B cell (primary cell): ENCODE results near the gene STARD3NL. TPM values are rescaled to one million over a fixed set of nuclear protein-coding genes. Genes with fewer than 3 reads are reported as not detected.

Experiments
- ATAC-seq: fragments of 200-7000 bp; cut with Tn5 transposase; one replicate; pipeline ENCODE4 v1.10.0; 2021; ENCODE audit warnings: low read depth, mild to moderate bottlenecking, moderate number of reproducible peaks, moderate library complexity
- CTCF ChIA-PET: fragments of 350-600 bp; sonication (Branson Sonifier 250); formaldehyde crosslinking; loops from one replicate; lab custom pipeline; 2021; ENCODE audit warnings: antibody characterized with exemption, inconsistent platforms; lab: Charles Lee
- POLR2A ChIA-PET: fragments of 350-600 bp; sonication (Branson Sonifier 250); formaldehyde crosslinking; loops from one replicate; lab custom pipeline; 2021; ENCODE audit warnings: antibody characterized with exemption; lab: Charles Lee
- DNase-seq: peaks from one replicate; pipeline ENCODE4 v3.0.0; 2013
- H2AFZ ChIP-seq: 2 replicates; pipeline ENCODE4 v1.6.1; 2012; ENCODE audit warnings: mild to moderate bottlenecking, low read depth, low read length; ENCODE audit not compliant: insufficient read depth, poor library complexity, severe bottlenecking
- H3K27ac ChIP-seq, 2 donors: 1 replicate in 1 of 2; 2 replicates in 1 of 2; pipeline ENCODE4 v1.5.1; 2012 to 2013; ENCODE audit warnings: low read length in 2 of 2, mild to moderate bottlenecking in 2 of 2, moderate library complexity in 1 of 2
- H3K27me3 ChIP-seq, 4 experiments: fragments of 200-600 bp in 1 of 4; sonication (generic) in 1 of 4; replicated peaks in 1 of 4; 1 replicate in 2 of 4; 2 replicates in 2 of 4; pipeline versions ENCODE4 v1.6.1 to v1.7.0; 2013 to 2016; ENCODE audit warnings: low read length in 3 of 4, mild to moderate bottlenecking in 2 of 4, mixed read lengths in 1 of 4, moderate library complexity in 1 of 4; ENCODE audit not compliant: insufficient read depth in 4 of 4, control insufficient read depth in 3 of 4; ENCODE audit errors: control extremely low read depth in 1 of 4
- H3K36me3 ChIP-seq, 2 experiments: replicated peaks in 1 of 2; 1 replicate in 1 of 2; 2 replicates in 1 of 2; pipeline versions ENCODE4 v1.6.1 to v1.7.1; 2013; ENCODE audit warnings: low read length in 1 of 2; ENCODE audit not compliant: insufficient read depth in 2 of 2, control insufficient read depth in 1 of 2; ENCODE audit errors: control extremely low read depth in 1 of 2, extremely low read depth in 1 of 2
- H3K4me1 ChIP-seq, 2 donors: fragments of 200-600 bp in 1 of 2; sonication (generic) in 1 of 2; 1 replicate in 1 of 2; 2 replicates in 1 of 2; pipeline versions ENCODE4 v1.5.1 to v1.6.1; 2013 to 2017; ENCODE audit warnings: low read length in 2 of 2; ENCODE audit not compliant: control insufficient read depth in 2 of 2, insufficient read depth in 2 of 2
- H3K4me2 ChIP-seq: replicated peaks from 2 replicates; pipeline ENCODE3; 2012; ENCODE audit warnings: mild to moderate bottlenecking, low read depth, low read length; ENCODE audit not compliant: poor library complexity, severe bottlenecking
- H3K4me3 ChIP-seq, 5 experiments: fragments of 200-600 bp in 1 of 5; sonication (generic) in 1 of 5; 1 replicate in 3 of 5; 2 replicates in 2 of 5; pipeline versions ENCODE4 v1.5.1 to v1.7.0; 2011 to 2016; ENCODE audit warnings: low read length in 4 of 5, mild to moderate bottlenecking in 4 of 5, low read depth in 2 of 5, control low read depth in 1 of 5, moderate library complexity in 1 of 5; ENCODE audit not compliant: insufficient read depth in 1 of 5; ENCODE audit errors: control extremely low read depth in 1 of 5, extremely low read depth in 1 of 5
- H3K79me2 ChIP-seq: fragments of 200-600 bp; sonication (generic); one replicate; pipeline ENCODE4 v1.6.0; 2016; ENCODE audit warnings: low read length; ENCODE audit not compliant: control insufficient read depth, insufficient read depth
- H3K9ac ChIP-seq: fragments of 200-600 bp; sonication (generic); 2 replicates; pipeline ENCODE4 v1.6.1; 2017; ENCODE audit warnings: mild to moderate bottlenecking, low read length, moderate library complexity
- H3K9me3 ChIP-seq, 3 donors: one replicate each; pipeline versions ENCODE4 v1.6.1 to v1.7.1; 2013; ENCODE audit warnings: low read length in 2 of 3; ENCODE audit not compliant: control insufficient read depth in 2 of 3, insufficient read depth in 1 of 3; ENCODE audit errors: control extremely low read depth in 1 of 3
- H4K20me1 ChIP-seq: 2 replicates; pipeline ENCODE4 v1.6.0; 2012; ENCODE audit warnings: mild to moderate bottlenecking, low read length; ENCODE audit not compliant: insufficient read depth, control insufficient read depth, poor library complexity, severe bottlenecking
- H3K27ac Mint-ChIP-seq: one replicate; pipeline ENCODE4 v1.8.0; 2021; ENCODE audit warnings: mixed read lengths
- H3K27me3 Mint-ChIP-seq: one replicate; pipeline ENCODE4 v1.8.0; 2021; ENCODE audit warnings: mixed read lengths
- H3K4me1 Mint-ChIP-seq: one replicate; pipeline ENCODE4 v1.8.0; 2021; ENCODE audit warnings: mixed read lengths
- H3K4me3 Mint-ChIP-seq: one replicate; pipeline ENCODE4 v1.8.0; 2021; ENCODE audit warnings: mixed read lengths
- H3K9me3 Mint-ChIP-seq: one replicate; pipeline ENCODE4 v1.8.0; 2022; ENCODE audit warnings: mixed read lengths; ENCODE audit not compliant: insufficient read depth
- EZH2 ChIP-seq: IDR thresholded peaks from 2 replicates; pipeline ENCODE4 v1.6.1; 2012; ENCODE audit warnings: borderline replicate concordance, low read depth, mild to moderate bottlenecking, moderate library complexity, low read length; ENCODE audit not compliant: insufficient read depth, poor library complexity, severe bottlenecking
- WGBS: methylation state at CpG from one replicate; pipeline ENCODE4 v1.1.5; 2013; ENCODE audit warnings: missing lambda C conversion rate; ENCODE audit not compliant: insufficient coverage; 5-methylcytosine and 5-hydroxymethylcytosine counted together
- intact Hi-C: fragments of 100-400 bp; cut with micrococcal nuclease; formaldehyde crosslinking; loops from one replicate; pipeline ENCODE4 v1.10.0; 2022
- polyA minus RNA-seq: library from RNA; depleted of rRNA, polyadenylated mRNA; stranded (reverse); fragments of >200 nt; gene quantifications from 2 replicates; pipeline ENCODE4 v1.2.3, GENCODE V29; 2012
- polyA plus RNA-seq: library from polyadenylated mRNA; depleted of rRNA; stranded (reverse); fragments of >200 nt; gene quantifications from 2 replicates; pipeline ENCODE4 v1.2.3, GENCODE V29; 2012
- total RNA-seq, 2 donors: library from RNA; stranded (reverse); fragments of 120-200 nt in 1 of 2; gene quantifications; 1 replicate in 1 of 2; 2 replicates in 1 of 2; pipeline versions ENCODE4 v1.2.3 to v1.2.4, GENCODE V29; 2013 to 2022
- TF ChIP-seq, protein P1 (sequence below): fragments of 200-600 bp; IDR thresholded peaks from one replicate; pipeline ENCODE4 v1.8.0; 2022; ENCODE audit warnings: antibody characterized with exemption, mild to moderate bottlenecking

Gene STARD3NL, protein sequence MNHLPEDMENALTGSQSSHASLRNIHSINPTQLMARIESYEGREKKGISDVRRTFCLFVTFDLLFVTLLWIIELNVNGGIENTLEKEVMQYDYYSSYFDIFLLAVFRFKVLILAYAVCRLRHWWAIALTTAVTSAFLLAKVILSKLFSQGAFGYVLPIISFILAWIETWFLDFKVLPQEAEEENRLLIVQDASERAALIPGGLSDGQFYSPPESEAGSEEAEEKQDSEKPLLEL
- total RNA-seq (13.4 and 14.2 TPM in 2 replicates), polyA plus RNA-seq (24.5 and 32.6 TPM in 2 replicates), polyA minus RNA-seq (9.9 and 12.6 TPM in 2 replicates)
- total RNA-seq (2013), result 24.4 TPM

DNA sequence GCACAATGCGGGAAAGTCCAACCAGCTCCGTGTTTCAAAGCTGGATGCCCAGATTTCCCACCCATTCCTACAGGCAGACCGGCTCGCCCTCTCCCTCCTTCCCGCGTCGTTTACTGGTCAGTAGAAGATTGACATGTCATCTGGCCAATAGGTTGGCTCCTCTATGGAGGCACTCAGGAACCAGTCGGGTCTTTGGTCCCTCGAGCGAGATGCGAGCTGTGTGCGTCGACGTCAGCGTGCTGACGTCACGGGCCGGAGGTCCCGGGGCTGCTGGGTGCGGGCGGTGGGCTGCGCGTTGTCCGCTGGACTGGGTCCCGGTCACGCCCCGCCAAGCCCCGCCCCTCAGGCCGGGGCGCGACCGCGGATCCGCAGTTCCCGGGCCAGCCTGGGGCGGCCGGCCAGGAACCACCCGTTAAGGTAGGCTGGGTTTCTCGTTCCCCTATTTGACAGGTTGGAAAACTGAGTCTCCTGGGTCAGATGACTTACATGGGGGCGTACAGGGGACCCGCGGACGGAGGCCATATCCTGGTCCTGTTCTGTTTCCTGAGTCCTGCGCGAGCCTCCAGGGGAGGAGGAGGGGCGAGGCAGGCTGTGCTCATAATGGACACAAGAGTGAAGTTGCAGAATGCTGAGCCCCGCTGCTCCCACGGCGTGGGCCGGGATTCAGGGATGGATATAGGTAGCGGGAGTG lies at the start of gene STARD3NL:
TSS of gene STARD3NL (plus strand) at position 242 of the 691 bp plus-strand sequence. CDS start 29,260 bp downstream, outside the sequence.
- peak; percentile 98 for DNase-seq
- peak; percentile 95 for ATAC-seq
- H3K4me3 ChIP-seq, result peak within 1 kb of the TSS; percentile 36 to 98 (median 91)
- ChIA-PET CTCF (interaction anchor here (0.9 to 1.4 kb wide), 3 partner anchors 9 to 69 kb away, joined by 3 to 10 read pairs (median 4); no protein-coding TSS in a partner anchor), POLR2A (interaction anchor here (1.0 kb wide), 1 partner anchor 10 kb away, joined by 4 read pairs; no protein-coding TSS in a partner anchor)
- peaks cover 33% of the 10 kb centered on the region for H3K4me1 Mint-ChIP-seq
- peak within 1 kb of the TSS; percentile 98 for H3K9ac ChIP-seq
- peak within 1 kb of the TSS; percentile 95 for H3K27ac Mint-ChIP-seq
- peaks cover 0 to 1% (median 0%) of the 10 kb centered on the region in 3 donors for H3K9me3 ChIP-seq
- 0% methylated on average over 51 of the region's 51 CpGs for WGBS
- peak within 1 kb of the TSS; percentile 97 for H3K4me3 Mint-ChIP-seq
- peak within 1 kb of the TSS; percentile 96 for H3K4me2 ChIP-seq
- H3K27me3 Mint-ChIP-seq, result no peaks in the 10 kb centered on the region
- peaks cover 21% of the 10 kb centered on the region for H3K79me2 ChIP-seq
- no peaks in the 10 kb centered on the region for H3K9me3 Mint-ChIP-seq
- no peaks in the 10 kb centered on the region for H3K36me3 ChIP-seq
- H2AFZ ChIP-seq, result peak within 1 kb of the TSS; percentile 96
- TF ChIP-seq EZH2, result no peak
- TF ChIP-seq, protein P1, sequence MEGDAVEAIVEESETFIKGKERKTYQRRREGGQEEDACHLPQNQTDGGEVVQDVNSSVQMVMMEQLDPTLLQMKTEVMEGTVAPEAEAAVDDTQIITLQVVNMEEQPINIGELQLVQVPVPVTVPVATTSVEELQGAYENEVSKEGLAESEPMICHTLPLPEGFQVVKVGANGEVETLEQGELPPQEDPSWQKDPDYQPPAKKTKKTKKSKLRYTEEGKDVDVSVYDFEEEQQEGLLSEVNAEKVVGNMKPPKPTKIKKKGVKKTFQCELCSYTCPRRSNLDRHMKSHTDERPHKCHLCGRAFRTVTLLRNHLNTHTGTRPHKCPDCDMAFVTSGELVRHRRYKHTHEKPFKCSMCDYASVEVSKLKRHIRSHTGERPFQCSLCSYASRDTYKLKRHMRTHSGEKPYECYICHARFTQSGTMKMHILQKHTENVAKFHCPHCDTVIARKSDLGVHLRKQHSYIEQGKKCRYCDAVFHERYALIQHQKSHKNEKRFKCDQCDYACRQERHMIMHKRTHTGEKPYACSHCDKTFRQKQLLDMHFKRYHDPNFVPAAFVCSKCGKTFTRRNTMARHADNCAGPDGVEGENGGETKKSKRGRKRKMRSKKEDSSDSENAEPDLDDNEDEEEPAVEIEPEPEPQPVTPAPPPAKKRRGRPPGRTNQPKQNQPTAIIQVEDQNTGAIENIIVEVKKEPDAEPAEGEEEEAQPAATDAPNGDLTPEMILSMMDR, result no peak
- no peaks in the 10 kb centered on the region for H4K20me1 ChIP-seq
- H3K27me3 ChIP-seq, result no peaks in the 10 kb centered on the region
- peaks cover 16 to 17% of the 10 kb centered on the region in 2 donors for H3K4me1 ChIP-seq
- peak within 1 kb of the TSS; percentile 81 to 93 for H3K27ac ChIP-seq
- intact Hi-C loops, result loop anchor here (1.0 to 10.0 kb wide), 6 partner anchors 37 to 1811 kb away; partner anchors contain the start of genes CDK13 and ELMO1
